SH-SY5Y (cell line): ENCODE results near the gene TMEM272.

Source experiments
- GATA2 ChIP-seq: IDR thresholded peaks from 2 replicates; pipeline ENCODE4 v1.6.1; 2011; ENCODE audit warnings: mild to moderate bottlenecking, low read depth, low read length
- GATA3 ChIP-seq: IDR thresholded peaks from 2 replicates; pipeline ENCODE4 v1.6.1; 2011; ENCODE audit warnings: low read depth, mild to moderate bottlenecking, low read length, moderate library complexity

The TMEM272 gene

DNA sequence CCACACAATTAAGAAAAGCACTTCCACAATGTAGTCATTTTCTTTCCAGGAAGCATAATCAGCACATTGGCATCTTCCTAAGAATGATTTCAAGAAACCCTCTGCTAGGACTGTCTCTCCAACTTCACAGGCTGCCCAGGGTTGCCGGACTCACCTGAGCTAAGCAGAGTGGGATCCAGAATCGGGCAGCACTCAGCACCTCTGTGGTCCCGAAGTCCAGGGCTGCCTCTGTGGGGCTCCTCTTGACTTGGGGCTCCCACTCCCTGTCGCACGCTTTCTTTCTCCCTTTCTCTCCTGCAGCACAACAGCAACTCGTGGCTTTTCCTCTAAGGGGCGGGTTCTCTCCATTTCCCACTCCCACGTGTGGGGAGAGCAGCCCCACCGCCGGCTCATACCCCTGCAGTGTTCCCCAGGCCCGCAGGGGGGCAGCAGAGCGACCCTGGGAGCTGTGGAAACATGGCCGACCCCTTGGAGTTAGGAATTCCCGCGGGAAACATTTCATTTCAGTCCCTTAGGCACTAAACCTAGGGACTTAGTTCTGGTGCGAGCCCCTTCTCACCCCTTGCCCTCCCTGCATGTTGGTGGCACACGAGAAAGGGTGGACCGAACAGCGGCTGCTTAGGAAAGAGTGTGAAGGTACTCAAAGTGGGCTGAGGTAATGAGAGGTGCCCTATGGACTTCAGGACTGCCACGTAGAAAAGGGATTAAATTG lies at the start of gene TMEM272:
Gene TMEM272 (minus strand): TSS at position 316 of the 712 bp plus-strand sequence. CDS start 6,647 bp downstream, outside the sequence.
- TF ChIP-seq GATA3 (no peak), GATA2 (no peak)

- no peak for TF ChIP-seq GATA3
- TF ChIP-seq GATA2 = no peak
Measured at GRCh38 chr13:51894239-51894638, 49.3 kb upstream of the TMEM272 start.

GRCh38 chr13:51892657-51893056 lies 47.7 kb upstream of the TMEM272 start:
- TF ChIP-seq GATA2 (no peak), GATA3 (no peak)

- TF ChIP-seq GATA2 = no peak
- TF ChIP-seq GATA3 = no peak
Measured at GRCh38 chr13:51887468-51887867, 42.5 kb upstream of the TMEM272 start.

DNA sequence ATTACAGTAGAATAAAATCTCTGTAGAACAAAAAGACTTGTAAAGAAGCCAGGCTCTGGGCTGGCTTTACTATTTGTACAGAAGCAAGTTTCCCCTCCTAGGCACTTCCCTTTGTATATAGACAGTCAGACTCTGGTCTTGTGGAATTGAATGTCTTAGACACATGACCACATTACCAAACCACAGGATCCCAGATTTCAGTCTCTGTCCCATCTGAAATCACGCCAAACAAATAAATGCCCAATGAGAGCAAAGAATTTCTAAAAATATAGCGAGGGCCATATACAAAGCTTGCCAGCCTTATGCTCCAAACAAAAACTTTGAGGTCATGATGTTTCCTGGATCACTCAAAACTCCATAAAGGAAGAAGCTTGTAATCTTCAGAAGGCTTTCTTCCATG lies 40.7 kb upstream of the TMEM272 start:
- no peak for TF ChIP-seq GATA3
- TF ChIP-seq GATA2 = no peak

DNA sequence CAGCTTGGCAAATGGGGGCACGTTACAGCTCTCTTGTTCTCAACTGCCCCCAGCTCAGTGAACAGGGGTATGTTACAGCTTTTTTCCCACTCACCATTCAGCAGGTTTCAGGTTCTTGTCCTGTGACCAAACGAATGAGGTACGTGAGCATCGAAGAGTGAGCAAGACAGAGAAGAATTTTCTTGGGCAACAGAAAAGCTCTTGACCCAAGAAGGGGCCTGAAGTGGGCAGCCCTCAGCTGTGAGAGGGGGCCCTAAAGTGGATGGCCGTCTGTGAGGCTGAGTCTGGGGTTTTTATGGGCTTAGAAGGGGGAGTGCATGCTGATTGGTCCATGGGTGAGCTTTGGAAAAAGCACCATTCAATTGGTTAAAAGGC lies 38.2 kb upstream of the TMEM272 start:
- no peak for TF ChIP-seq GATA2
- TF ChIP-seq GATA3 = no peak

- TF ChIP-seq GATA2 = no peak
- TF ChIP-seq GATA3 = no peak
Measured at GRCh38 chr13:51882570-51883225, 37.7 kb upstream of the TMEM272 start.

DNA sequence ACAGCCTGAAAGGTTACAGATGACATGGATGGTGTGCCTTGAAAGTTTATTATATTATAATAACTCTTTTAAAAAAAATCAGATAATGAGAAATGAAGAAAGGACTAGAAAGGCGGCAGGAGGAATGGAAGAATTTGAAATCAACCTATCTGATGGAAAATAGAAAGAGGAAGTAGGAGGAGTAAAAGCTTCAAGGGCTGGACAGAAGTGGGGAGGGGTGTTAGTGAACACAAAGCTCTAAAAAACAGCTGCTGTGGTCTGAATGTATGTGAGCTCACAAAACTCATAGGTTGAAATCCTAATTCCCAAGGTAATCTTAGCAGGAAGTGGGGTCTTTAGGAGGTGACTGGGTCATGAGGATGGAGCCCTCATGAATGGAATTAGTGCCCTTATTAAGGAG lies 36.3 kb upstream of the TMEM272 start:
- TF ChIP-seq GATA2 (no peak), GATA3 (no peak)

DNA sequence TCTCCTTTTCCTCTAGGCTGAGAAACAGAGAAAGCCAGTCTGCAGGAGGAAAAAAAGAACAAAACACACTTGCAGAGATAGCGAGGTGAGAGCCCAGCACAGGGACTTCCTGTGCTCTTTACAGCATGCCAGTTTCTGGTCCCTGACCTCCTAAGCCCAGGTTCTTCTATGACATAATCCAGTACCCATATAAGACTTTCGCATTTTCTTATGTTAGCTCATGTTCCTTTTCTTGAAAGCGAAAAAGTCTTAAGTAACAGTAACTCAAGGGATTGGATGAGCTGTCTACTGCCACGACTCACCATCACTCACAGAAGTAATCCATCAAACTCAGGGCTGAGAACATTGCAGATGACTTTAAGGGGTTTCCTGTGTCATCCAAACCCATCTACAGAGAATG lies 34.2 kb upstream of the TMEM272 start:
- TF ChIP-seq GATA2 = no peak
- no peak for TF ChIP-seq GATA3

DNA sequence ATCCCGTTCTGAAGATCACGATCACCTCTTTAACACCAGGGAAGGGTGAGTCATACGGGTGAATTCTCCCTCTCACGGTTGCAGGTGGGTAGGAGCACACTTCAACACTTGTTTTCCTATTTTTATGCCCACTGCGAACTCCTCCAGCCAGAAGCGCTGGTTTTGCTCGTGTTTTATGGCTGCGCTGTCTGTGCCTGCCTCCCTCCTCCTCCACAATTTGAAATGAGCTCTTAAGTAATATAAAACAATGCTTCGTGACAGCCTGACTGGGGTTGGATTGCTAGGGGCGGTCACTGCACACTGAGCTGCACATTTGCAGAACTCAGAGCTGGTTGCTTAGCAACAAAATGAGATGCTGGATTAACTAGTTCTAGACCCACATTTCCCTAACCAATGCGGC lies 29.7 kb upstream of the TMEM272 start:
- no peak for TF ChIP-seq GATA3
- TF ChIP-seq GATA2 = no peak

DNA sequence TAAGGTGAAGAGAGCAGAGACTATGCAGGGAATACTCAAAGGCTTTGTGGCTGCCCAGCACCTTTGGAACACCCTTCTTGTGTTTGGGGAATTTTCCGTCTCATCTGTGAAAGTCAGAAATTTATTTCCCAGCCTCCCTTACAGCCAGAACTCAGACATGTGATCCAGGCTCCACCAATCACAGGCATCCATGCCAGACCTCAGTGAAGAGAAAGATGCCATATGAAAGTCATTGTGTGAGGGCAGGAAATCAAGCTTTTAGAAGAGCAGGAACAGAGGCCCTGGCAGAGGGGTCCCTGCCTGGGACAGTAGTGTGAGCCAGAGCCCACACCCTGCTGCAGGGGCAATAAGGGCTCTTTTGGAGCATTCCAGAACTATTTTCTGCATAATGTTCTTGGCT lies 28.9 kb upstream of the TMEM272 start:
- TF ChIP-seq GATA2 = no peak
- TF ChIP-seq GATA3 = no peak

DNA sequence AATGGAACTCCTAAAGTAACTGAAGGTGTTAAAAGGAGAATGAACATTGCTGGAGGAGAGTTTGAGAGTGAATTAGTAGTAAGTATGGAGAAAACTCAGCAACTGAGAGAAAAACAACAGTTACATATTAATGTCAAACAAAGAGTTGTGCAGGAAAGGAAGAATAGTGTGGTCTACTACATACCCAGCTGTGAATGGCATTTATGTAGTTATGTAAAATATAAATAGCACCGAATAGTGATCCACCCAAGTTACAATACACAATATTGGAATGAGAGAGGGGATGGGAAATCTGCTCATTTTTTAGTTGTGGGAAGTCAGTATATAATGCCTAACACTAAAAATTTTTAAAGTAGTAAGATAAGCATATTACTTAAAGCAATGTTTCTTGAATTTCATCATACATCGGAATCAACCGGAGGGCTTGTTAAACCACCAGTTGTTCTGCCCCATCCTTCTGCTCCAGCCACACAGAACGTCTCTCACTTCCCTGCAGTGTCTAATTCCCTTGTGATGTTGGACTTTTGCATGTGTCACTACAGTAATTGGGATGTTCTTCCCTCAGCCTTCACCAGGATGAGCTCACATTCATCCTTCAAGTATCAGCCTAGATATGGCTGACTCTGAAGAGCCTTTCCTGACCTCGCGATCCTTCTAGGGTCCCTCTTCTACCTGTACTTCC lies 28.3 kb upstream of the TMEM272 start:
- TF ChIP-seq GATA2 (no peak), GATA3 (no peak)

DNA sequence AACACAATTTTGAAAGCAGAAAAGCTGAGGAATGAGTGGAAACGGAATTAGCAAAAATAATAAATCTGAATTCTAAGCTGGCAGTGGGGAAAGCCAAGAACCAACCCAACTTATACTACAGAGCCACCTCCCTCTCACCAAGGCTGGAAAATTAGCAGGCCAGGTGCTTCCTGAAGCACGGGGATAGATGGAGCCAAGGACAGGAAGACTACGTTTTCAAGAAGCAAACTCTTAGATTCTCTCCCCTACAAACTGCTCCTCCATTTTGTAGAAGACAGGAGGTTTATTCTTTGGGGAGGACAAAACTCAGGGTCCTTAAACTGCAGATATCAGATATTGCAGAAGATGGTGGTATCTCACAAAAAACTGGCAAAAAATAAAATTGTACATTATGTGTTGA lies 25.6 kb upstream of the TMEM272 start:
- TF ChIP-seq GATA2 (no peak), GATA3 (no peak)

GRCh38 chr13:51869916-51870315 lies 24.9 kb upstream of the TMEM272 start:
- no peak for TF ChIP-seq GATA2
- TF ChIP-seq GATA3 = no peak

DNA sequence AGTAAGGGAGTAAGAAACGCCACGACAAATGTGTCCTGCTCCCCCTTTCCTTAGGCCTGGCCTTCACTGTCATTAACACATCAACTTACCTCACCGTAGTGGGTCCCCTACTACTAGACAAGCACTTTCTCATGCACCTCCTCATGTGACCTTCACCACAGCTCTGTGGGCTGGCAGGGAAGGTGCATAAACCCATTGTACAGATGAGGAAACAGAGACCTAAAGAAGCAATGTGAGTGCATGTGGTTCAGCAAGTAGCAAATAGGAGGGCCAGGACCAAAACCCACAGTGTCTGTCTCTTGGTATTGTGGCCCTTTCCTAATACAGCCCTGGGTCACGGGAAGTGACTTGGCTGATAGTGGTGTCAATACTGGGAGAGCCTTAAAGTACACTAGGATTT lies 22.1 kb upstream of the TMEM272 start:
- TF ChIP-seq GATA3 (no peak), GATA2 (no peak)

DNA sequence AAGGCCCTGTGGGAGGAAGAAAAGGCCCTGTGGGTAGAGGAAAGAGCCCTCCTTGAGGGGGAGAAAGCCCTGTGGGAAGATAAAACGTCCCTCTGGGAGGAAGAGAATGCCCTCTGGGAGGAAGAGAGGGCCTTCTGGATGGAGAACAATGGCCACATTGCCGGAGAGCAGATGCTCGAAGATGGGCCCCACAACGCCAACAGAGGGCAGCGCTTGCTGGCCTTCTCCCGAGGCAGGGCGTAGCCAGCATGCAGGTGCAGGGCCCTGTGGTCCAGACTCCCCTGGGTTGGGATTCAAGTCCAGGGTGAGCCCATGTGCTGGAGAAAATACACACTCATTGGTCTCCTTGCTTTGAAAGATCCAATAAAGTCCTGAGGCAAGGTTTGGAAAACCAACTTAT lies 20.9 kb upstream of the TMEM272 start:
- no peak for TF ChIP-seq GATA2
